ENCODE results near the gene CDKAL1.

The CDKAL1 gene

GRCh38 chr6:21185861-21186478, 651.7 kb downstream of the CDKAL1 start:
- no peak overlapping the region for H3K4me2 ChIP-seq (ENCODE audit: low read depth, low read length)
- no peaks in the 10 kb centered on the region for H3K36me3 ChIP-seq (replicated peaks; ENCODE audit: insufficient read depth, low read length)
- no peak overlapping the region for H2AFZ ChIP-seq (ENCODE audit: low read length)
- H3K4me1 ChIP-seq (ENCODE audit: low read length): peaks cover 13% of the 10 kb centered on the region
- H3K9me2 ChIP-seq (replicated peaks; ENCODE audit: insufficient read depth, low read length): no peaks in the 10 kb centered on the region
- no peak overlapping the region for H3K9ac ChIP-seq (ENCODE audit: low read length)
- no peaks in the 10 kb centered on the region for H4K20me1 ChIP-seq (ENCODE audit: insufficient read depth, low read length)
- DNase-seq: no peak
- no peaks in the 10 kb centered on the region for H3K79me2 ChIP-seq (ENCODE audit: low read length)
- H3K27me3 ChIP-seq (replicated peaks; ENCODE audit: insufficient read depth, low read length): no peaks in the 10 kb centered on the region
- H3K9me3 ChIP-seq (replicated peaks; ENCODE audit: insufficient read depth, low read length): no peaks in the 10 kb centered on the region
- H3K4me3 ChIP-seq (ENCODE audit: low read length): no peak overlapping the region
- no peaks in the 10 kb centered on the region for H3F3A ChIP-seq (ENCODE audit: insufficient read depth, low read length)
- TF ChIP-seq EZH2phosphoT487 (IDR thresholded peaks at IDR 0.05; ENCODE audit: low read length): no peak
- H3K27ac ChIP-seq (ENCODE audit: low read length): no peak overlapping the region

- DNase-seq: no peak
- no peaks in the 10 kb centered on the region for H3K9me3 ChIP-seq (replicated peaks; ENCODE audit: insufficient read depth, low read length)
- no peaks in the 10 kb centered on the region for H3K9me2 ChIP-seq (replicated peaks; ENCODE audit: insufficient read depth, low read length)
- no peak overlapping the region for H3K4me2 ChIP-seq (ENCODE audit: low read depth, low read length)
- no peaks in the 10 kb centered on the region for H3K79me2 ChIP-seq (ENCODE audit: low read length)
- no peaks in the 10 kb centered on the region for H3K36me3 ChIP-seq (replicated peaks; ENCODE audit: insufficient read depth, low read length)
- TF ChIP-seq CTCF (IDR thresholded peaks at IDR 0.05; ENCODE audit: low read length) (no peak), EZH2phosphoT487 (IDR thresholded peaks at IDR 0.05; ENCODE audit: low read length) (no peak)
- no peaks in the 10 kb centered on the region for H4K20me1 ChIP-seq (ENCODE audit: insufficient read depth, low read length)
- H3K27ac ChIP-seq (ENCODE audit: low read length): no peak overlapping the region
- no peaks in the 10 kb centered on the region for H3F3A ChIP-seq (ENCODE audit: insufficient read depth, low read length)
- no peaks in the 10 kb centered on the region for H3K27me3 ChIP-seq (replicated peaks; ENCODE audit: insufficient read depth, low read length)
- no peak overlapping the region for H2AFZ ChIP-seq (ENCODE audit: low read length)
- no peak overlapping the region for H3K4me3 ChIP-seq (ENCODE audit: low read length)
- H3K9ac ChIP-seq (ENCODE audit: low read length): no peak overlapping the region
- peaks cover 10% of the 10 kb centered on the region for H3K4me1 ChIP-seq (ENCODE audit: low read length)
Observed at GRCh38 chr6:21186479-21187055, 652.3 kb downstream of the CDKAL1 start.

GRCh38 chr6:21187485-21187884, 653.2 kb downstream of the CDKAL1 start:
- H3K9ac ChIP-seq (ENCODE audit: low read length): no peak overlapping the region
- DNase-seq: no peak
- no peaks in the 10 kb centered on the region for H3K79me2 ChIP-seq (ENCODE audit: low read length)
- H3F3A ChIP-seq (ENCODE audit: insufficient read depth, low read length): no peaks in the 10 kb centered on the region
- H2AFZ ChIP-seq (ENCODE audit: low read length): no peak overlapping the region
- peaks cover 3% of the 10 kb centered on the region for H3K4me1 ChIP-seq (ENCODE audit: low read length)
- no peaks in the 10 kb centered on the region for H3K9me3 ChIP-seq (replicated peaks; ENCODE audit: insufficient read depth, low read length)
- no peak overlapping the region for H3K4me3 ChIP-seq (ENCODE audit: low read length)
- TF ChIP-seq EZH2 (optimal IDR thresholded peaks at IDR 0.05; ENCODE audit: low read depth, low read length): no peak
- no peaks in the 10 kb centered on the region for H3K27me3 ChIP-seq (replicated peaks; ENCODE audit: insufficient read depth, low read length)
- H3K36me3 ChIP-seq (replicated peaks; ENCODE audit: insufficient read depth, low read length): no peaks in the 10 kb centered on the region
- no peak overlapping the region for H3K4me2 ChIP-seq (ENCODE audit: low read depth, low read length)
- H3K9me2 ChIP-seq (replicated peaks; ENCODE audit: insufficient read depth, low read length): no peaks in the 10 kb centered on the region
- no peak overlapping the region for H3K27ac ChIP-seq (ENCODE audit: low read length)
- H4K20me1 ChIP-seq (ENCODE audit: insufficient read depth, low read length): no peaks in the 10 kb centered on the region

- Histone ChIP-seq H3K9me2 (replicated peaks; ENCODE audit: insufficient read depth, low read length) (no peaks in the 10 kb centered on the region), H2AFZ (ENCODE audit: low read length) (no peak overlapping the region), H3F3A (ENCODE audit: insufficient read depth, low read length) (no peaks in the 10 kb centered on the region), H3K4me3 (ENCODE audit: low read length) (no peak overlapping the region), H3K79me2 (ENCODE audit: low read length) (no peaks in the 10 kb centered on the region), H3K36me3 (replicated peaks; ENCODE audit: insufficient read depth, low read length) (no peaks in the 10 kb centered on the region), H3K27ac (ENCODE audit: low read length) (no peak overlapping the region), H3K9me3 (replicated peaks; ENCODE audit: insufficient read depth, low read length) (no peaks in the 10 kb centered on the region), H3K9ac (ENCODE audit: low read length) (no peak overlapping the region), H3K27me3 (replicated peaks; ENCODE audit: insufficient read depth, low read length) (no peaks in the 10 kb centered on the region), H3K4me2 (ENCODE audit: low read depth, low read length) (peak overlapping the region; percentile 11; the same call in 1 of the 2 replicates), H3K4me1 (ENCODE audit: low read length) (no peaks in the 10 kb centered on the region; the same call in 1 of the 2 replicates), H4K20me1 (ENCODE audit: insufficient read depth, low read length) (no peaks in the 10 kb centered on the region)
- DNase-seq: peak; percentile 6
- TF ChIP-seq CTCF (IDR thresholded peaks at IDR 0.05; ENCODE audit: low read length): no peak
Observed at GRCh38 chr6:21188505-21189223, 654.4 kb downstream of the CDKAL1 start.
